ENCODE results near the gene PSMD1.

- TF ChIP-seq, protein P1, sequence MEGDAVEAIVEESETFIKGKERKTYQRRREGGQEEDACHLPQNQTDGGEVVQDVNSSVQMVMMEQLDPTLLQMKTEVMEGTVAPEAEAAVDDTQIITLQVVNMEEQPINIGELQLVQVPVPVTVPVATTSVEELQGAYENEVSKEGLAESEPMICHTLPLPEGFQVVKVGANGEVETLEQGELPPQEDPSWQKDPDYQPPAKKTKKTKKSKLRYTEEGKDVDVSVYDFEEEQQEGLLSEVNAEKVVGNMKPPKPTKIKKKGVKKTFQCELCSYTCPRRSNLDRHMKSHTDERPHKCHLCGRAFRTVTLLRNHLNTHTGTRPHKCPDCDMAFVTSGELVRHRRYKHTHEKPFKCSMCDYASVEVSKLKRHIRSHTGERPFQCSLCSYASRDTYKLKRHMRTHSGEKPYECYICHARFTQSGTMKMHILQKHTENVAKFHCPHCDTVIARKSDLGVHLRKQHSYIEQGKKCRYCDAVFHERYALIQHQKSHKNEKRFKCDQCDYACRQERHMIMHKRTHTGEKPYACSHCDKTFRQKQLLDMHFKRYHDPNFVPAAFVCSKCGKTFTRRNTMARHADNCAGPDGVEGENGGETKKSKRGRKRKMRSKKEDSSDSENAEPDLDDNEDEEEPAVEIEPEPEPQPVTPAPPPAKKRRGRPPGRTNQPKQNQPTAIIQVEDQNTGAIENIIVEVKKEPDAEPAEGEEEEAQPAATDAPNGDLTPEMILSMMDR (IDR thresholded peaks at IDR 0.05; ENCODE audit: borderline replicate concordance, extremely low read depth, low read length, poor library complexity, severe bottlenecking) = no peak
- no peak for TF ChIP-seq EZH2 (IDR thresholded peaks at IDR 0.05; ENCODE audit: borderline replicate concordance, low read depth, low read length, severe bottlenecking)
Observed at GRCh38 chr2:231189571-231190495, 133.2 kb downstream of the PSMD1 start.

All from DND-41 (cell line).